ENCODE data around the gene DNAI4.
"Not testable (repeated sequence)": the region's sequence is repeated elsewhere in the genome, so short reads cannot be mapped to it uniquely, and the experiment has no call there.

DNAI4 gene

DNA sequence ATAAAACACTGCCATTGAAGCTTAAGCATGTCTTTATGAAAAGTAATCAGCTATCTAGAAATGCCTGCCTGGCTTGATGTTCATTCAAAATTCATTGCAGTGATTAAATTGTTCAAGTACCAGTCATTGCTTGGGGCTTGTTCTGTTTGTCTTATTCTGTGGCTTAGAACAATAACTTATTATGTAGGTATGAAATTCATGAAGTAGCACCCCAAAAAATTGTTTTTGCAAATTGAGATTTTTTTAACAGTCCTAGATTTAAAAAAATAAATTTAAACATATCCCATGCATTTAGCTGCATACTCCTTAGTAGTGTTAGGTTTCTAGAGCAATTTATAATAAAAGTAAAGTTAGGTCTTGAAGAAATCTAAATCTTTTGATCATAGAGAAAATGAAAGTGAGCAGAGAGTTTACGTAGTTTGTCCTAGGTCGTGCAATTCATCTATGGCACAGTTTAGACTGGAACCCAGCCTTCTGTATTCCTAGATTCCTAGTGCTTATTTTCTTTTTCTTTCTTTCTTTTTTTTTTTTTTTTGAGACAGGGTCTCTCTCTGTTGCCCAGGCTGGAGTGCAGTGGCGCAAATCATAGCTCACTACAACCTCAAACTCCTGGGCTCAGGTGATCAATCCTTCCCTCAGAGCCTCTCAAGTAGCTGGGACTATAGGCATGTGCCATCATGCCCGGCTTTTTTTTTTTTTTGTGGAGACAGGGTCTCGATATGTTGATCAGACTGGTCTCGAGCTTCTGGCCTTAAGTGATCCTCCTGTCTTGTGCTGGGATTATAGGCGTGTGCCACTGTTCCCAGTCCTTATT is 9.4 kb upstream of the DNAI4 start:
- DNase-seq (ENCODE audit: insufficient read length, low spot score) (no peak), FAIRE-seq (peak; percentile 58)
- no peak for TF ChIP-seq POLR2A (IDR thresholded peaks at IDR 0.05; ENCODE audit: low read depth, low read length)

GRCh38 chr1:66932291-66932690 is 7.6 kb upstream of the DNAI4 start:
- DNase-seq (ENCODE audit: insufficient read length, low spot score), result no peak
- no peak for FAIRE-seq
- TF ChIP-seq POLR2A (IDR thresholded peaks at IDR 0.05; ENCODE audit: low read depth, low read length), result no peak

GRCh38 chr1:66931590-66931989 is 6.9 kb upstream of the DNAI4 start:
- no peak for FAIRE-seq
- no peak for TF ChIP-seq POLR2A (IDR thresholded peaks at IDR 0.05; ENCODE audit: low read depth, low read length)

DNA sequence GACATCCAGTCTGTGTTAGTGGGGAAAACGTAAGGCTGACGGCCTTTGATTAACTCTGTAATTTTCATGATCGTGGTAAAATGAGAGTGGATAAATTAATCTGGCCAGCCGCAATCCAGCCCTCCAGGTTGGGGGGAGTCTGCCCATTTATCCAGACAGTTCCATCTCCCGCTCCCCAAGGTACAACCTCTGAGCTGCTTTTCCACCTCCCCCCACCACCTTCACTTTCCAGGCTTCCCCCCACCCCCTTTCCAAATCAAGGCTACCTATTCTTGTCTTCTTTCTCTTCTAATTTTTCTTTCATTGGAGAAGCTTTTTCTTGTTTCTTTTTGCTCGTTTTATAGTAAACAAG is 6.1 kb upstream of the DNAI4 start:
- no peak for FAIRE-seq
- TF ChIP-seq POLR2A (IDR thresholded peaks at IDR 0.05; ENCODE audit: low read depth, low read length), result no peak
- no peak for DNase-seq (ENCODE audit: insufficient read length, low spot score)

More at GRCh38 chr1:66931590-66931989, 6.9 kb upstream of the DNAI4 start:
- no peak for DNase-seq (ENCODE audit: insufficient read length, low spot score)

GRCh38 chr1:66929999-66930822 is 5.6 kb upstream of the DNAI4 start:
- DNase-seq (ENCODE audit: insufficient read length, low spot score) (peak; percentile 56), FAIRE-seq (peak; percentile 60)
- TF ChIP-seq POLR2A (IDR thresholded peaks at IDR 0.05; ENCODE audit: low read depth, low read length), result peak; percentile 40

DNA sequence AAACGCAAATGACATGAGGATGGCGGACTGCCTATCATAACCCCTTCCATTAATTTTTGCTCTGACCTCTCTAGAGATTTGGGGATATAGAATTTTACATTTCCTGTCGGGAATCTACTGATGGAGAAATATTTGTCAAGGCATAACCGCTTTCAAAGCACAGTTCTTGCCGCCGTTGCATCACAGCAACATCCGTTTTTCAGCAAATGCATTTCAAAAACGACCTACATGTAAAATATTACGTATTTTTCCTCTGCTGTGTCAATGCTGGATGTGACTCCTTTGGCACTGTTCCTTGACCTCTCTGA is 5.0 kb upstream of the DNAI4 start:
- peak; percentile 72 for FAIRE-seq
- no peak for TF ChIP-seq POLR2A (IDR thresholded peaks at IDR 0.05; ENCODE audit: low read depth, low read length)

DNA sequence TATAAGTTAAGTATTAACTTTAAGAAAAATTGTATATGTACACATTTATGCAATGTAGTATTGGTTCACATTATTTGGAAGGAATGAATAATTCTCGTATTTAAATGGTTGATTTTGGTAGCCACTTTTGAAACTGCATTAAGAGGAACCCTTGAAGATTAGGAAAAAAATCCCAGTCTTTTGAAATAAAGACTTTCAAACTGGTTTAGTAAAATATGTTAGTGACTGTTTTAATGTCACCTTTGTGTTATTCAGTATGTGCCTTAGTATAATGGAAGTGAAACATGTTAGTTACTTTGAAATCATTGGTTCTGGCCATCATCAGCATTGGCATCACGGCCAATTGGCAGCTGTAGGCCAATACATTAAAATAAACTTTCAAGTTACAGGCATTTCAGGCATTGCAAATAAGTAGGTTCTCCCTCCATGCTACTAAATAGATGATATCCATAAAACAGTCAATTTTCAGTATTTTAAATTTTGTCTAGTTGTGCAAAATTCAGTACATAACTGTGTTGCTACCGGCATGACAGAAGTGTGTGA is 4.6 kb upstream of the DNAI4 start:
- FAIRE-seq (no peak), DNase-seq (ENCODE audit: insufficient read length, low spot score) (no peak)
- no peak for TF ChIP-seq POLR2A (IDR thresholded peaks at IDR 0.05; ENCODE audit: low read depth, low read length)

More for the DNA sequence above, 5.0 kb upstream of the DNAI4 start:
- DNase-seq (ENCODE audit: insufficient read length, low spot score), result no peak

- FAIRE-seq, result no peak
- TF ChIP-seq POLR2A (IDR thresholded peaks at IDR 0.05; ENCODE audit: low read depth, low read length), result no peak
- no peak for DNase-seq (ENCODE audit: insufficient read length, low spot score)
Observed at GRCh38 chr1:66927528-66927927, 2.9 kb upstream of the DNAI4 start.

- FAIRE-seq, result peak; percentile 68
- no peak for TF ChIP-seq POLR2A (IDR thresholded peaks at IDR 0.05; ENCODE audit: low read depth, low read length)
- no peak for DNase-seq (ENCODE audit: insufficient read length, low spot score)
Observed at GRCh38 chr1:66925944-66926343, 1.3 kb upstream of the DNAI4 start.

DNA sequence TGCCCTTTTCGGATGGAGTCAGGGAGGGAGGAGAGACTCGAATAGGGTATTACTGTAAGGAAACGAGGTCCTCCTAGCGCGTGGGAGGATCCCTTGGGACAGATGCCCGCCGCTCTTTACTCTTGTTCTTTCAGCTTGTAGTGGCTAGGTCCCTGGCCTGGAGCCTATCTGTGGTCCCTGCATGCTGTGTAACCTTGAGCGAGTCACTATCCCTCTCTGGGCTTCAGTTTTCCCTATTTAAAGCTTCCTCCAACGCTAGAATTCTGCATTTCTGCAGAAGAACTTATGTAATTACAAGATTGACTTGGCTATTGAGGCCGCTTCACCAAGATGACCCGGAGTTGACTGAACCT is 878 bp upstream of the DNAI4 start:
- DNase-seq (ENCODE audit: insufficient read length, low spot score) (no peak), FAIRE-seq (no peak)
- TF ChIP-seq POLR2A (IDR thresholded peaks at IDR 0.05; ENCODE audit: low read depth, low read length), result no peak

DNA sequence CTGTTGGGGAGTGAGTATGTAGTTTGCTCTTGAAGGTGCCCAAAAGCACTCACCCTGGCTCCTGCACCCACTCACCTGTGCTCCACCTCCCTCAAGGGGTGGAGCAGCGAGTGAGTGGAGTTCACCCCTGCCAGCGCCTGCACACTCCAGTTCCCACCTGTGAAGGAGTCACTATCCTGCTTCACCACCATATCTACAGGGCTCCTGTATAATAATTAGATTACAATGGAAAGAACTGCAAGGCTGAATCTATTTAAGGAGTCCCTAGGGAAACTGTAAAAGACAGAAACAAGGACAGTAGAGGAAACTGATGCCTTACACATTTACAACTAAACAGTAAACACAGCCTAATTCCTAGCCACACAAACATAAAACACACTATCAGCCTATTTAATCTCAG is 4.1 kb downstream of the DNAI4 start:
- TF ChIP-seq POLR2A (IDR thresholded peaks at IDR 0.05; ENCODE audit: low read depth, low read length), result no peak
- DNase-seq (ENCODE audit: insufficient read length, low spot score) (no peak), FAIRE-seq (no peak)

DNA sequence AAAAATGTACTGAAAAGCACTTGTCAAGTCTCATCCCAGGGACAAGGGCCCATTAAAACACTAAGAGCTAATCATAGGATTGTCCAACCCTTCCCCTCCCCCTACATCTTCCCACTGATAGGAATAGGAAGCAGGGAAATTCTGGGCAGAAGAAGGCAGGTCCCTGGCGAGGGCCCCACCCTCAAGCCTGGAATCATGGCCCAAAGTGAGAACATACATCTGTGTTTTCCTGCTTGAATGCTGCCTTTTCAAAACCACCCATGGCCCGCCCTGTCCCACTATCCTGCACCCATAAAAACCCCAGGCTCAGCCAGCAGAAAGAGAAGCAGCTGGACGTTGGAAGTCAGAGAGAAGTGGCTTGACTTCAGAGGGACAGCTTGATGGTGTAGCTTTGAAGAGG is 4.8 kb downstream of the DNAI4 start:
- no peak for TF ChIP-seq POLR2A (IDR thresholded peaks at IDR 0.05; ENCODE audit: low read depth, low read length)
- no peak for DNase-seq (ENCODE audit: insufficient read length, low spot score)
- no peak for FAIRE-seq

GRCh38 chr1:66919063-66919462 is 5.6 kb downstream of the DNAI4 start:
- DNase-seq (ENCODE audit: insufficient read length, low spot score) (no peak), FAIRE-seq (no peak)
- no peak for TF ChIP-seq POLR2A (IDR thresholded peaks at IDR 0.05; ENCODE audit: low read depth, low read length)

GRCh38 chr1:66917476-66917875 is 7.2 kb downstream of the DNAI4 start:
- DNase-seq (ENCODE audit: insufficient read length, low spot score) (no peak), FAIRE-seq (no peak)
- TF ChIP-seq POLR2A (IDR thresholded peaks at IDR 0.05; ENCODE audit: low read depth, low read length), result no peak

- FAIRE-seq (no peak), DNase-seq (ENCODE audit: insufficient read length, low spot score) (no peak)
- TF ChIP-seq POLR2A (IDR thresholded peaks at IDR 0.05; ENCODE audit: low read depth, low read length), result no peak
Observed at GRCh38 chr1:66916320-66916719, 8.3 kb downstream of the DNAI4 start.

DNA sequence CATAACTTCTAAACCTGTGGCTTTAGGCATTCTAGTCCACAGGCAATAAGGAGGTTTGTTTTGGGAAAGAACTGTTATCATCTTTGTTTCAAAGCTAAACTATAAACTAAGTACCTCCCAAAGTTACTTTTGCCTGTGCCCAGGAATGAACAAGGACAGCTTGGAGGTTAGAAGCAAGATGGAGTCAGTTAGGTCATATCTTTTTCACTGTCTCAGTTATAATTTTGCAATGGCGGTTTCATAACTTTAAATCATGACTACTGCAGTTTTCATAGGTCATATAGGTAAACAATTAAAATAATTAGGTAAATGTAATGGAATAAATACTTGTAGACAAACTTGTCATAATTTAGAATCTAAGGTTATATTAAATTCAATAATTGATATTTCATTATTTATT is 9.5 kb downstream of the DNAI4 start:
- DNase-seq (ENCODE audit: insufficient read length, low spot score); FAIRE-seq: not testable (repeated sequence)
